ENCODE measurements around the gene CASTOR2.
"Not testable (repeated sequence)": the region's sequence is repeated elsewhere in the genome, so short reads cannot be mapped to it uniquely, and the experiment has no call there.

Gene CASTOR2

DNA sequence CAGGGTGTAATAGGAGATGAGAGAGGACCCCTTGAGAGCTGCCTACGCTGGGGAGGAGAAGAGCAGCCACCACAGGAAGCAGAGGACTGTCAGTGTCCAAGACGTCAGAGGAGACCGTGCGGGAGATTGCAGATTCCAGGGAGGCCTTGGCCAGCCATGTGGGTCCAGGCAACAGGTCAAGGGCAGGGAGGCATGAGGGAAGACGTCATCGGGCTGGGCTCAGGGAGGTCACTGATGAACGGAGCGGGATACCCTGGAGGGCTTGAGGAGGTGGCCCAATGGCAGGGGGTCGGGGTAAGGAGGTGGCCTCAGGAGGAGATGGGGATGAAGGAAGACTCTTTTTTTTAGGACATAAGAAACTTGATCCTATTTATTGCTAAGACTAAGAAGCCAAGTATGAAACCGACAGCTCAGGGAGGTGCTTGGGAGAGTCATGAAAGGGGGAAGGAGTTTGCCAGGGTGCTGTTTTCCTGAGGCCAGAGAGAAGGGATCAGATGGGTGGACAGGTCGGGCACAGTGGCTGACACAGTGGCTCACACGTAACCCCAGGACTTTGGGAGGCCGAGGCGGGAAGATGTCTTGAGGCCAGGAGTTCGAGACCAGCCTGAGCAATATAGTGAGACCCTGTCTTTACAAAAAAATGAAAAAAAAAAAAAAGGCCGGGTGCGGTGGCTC is 30.5 kb downstream of the CASTOR2 start:
- DNase-seq (ENCODE audit: low read depth in 2 of 2): not testable (repeated sequence)

DNA sequence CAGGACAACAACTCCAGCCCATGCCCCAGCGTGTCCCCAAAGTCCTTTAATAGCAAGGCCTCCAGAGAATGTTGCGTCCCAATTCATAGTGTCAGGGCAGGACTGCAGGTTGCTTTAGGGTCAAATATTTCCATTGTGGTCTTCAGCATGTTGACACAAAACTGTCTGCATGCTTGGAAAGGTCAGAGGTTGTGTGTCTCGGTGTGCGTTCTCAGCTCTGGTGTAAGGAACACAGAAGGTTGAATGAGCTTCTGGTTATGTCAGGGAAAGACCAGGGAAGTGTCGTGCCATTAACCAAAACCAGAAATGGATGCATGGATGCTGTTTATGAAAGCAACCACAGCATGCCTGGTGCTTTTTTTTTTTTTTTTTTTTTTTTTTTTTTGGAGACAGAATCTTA is 31.9 kb downstream of the CASTOR2 start:
- DNase-seq (ENCODE audit: low read depth in 2 of 2): not testable (repeated sequence)

DNA sequence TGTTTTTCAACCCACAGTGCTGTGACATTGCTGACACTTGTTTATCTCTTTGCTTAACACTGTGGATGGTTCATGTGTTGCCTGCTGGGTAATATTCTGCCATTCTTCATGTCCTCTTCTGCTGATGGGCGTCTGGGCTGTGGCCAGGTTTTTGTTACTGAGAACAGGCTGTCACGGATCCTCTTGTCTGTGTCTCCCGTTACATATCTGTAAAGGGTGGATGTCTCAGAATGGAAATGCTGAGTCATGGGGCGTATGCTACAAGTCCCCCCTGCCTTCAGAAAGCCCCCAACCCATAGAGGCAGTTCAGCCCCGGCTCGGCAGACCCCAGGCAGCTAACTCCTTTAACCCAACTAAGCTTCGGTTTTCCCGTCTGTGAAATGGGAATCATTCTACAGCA is 33.3 kb downstream of the CASTOR2 start:
- DNase-seq (ENCODE audit: low read depth in 2 of 2): not testable (repeated sequence)

DNA sequence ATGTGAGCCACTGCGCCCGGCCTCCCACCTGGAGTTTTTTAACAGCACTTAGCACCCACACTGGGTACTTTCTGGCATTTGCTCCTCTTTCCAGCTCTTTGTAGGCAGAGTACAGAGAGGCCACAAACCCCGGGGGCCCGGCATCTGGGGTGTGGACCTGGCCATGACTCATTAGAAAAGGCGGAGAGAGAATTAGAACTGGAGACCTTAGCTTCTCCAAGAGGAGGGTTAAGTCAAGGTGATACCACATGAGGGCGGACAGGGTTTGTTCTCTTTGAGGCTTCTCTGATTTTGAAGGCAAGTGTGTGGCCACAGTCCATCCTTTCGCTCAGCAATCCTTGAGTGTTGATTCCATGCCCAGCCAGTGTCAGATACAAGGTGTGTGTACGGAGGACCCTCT is 36.9 kb downstream of the CASTOR2 start:
- not testable (repeated sequence) for DNase-seq (ENCODE audit: low read depth in 2 of 2)

DNA sequence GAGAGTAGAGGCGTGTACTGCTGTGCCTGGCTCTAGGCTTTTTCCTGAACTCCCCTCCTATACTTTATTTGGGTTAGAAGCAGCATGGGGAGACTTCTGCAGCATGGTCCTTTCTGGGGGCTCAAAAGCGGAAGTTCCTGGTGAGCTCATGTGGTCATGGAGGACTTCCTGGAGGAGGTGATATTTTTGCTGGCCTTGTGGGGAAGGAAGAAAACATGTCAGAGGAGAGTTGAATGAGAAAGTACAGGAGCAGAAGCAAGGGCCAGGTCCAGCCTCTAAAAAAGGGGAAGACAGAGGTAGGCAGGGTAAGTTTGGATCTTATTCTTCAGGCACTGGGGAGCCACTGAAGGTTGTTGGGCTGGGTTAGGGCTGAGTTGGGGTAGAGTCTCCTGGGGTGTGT is 45.5 kb downstream of the CASTOR2 start:
- DNase-seq (ENCODE audit: low read depth in 2 of 2): no peak

DNA sequence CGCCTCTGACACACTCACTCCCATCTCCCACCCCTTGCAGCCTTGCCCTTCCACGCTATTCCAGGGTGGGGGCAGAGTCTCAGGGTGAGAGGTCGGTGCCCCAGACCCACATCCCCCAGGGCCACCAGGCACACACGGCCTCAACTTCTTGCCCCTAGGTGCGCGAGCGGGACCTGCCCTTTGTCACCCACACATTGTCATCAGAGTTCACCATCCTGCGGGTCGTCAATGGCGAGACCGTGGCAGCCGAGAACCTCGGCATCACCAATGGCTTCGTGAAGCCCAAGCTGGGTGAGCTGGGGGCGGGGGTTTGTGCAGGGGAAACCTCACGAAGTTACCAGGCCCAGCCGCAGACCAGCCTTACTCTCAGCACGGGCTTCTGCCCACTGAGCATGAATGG is 53.3 kb downstream of the CASTOR2 start:
- DNase-seq (ENCODE audit: low read depth in 2 of 2): no peak

DNA sequence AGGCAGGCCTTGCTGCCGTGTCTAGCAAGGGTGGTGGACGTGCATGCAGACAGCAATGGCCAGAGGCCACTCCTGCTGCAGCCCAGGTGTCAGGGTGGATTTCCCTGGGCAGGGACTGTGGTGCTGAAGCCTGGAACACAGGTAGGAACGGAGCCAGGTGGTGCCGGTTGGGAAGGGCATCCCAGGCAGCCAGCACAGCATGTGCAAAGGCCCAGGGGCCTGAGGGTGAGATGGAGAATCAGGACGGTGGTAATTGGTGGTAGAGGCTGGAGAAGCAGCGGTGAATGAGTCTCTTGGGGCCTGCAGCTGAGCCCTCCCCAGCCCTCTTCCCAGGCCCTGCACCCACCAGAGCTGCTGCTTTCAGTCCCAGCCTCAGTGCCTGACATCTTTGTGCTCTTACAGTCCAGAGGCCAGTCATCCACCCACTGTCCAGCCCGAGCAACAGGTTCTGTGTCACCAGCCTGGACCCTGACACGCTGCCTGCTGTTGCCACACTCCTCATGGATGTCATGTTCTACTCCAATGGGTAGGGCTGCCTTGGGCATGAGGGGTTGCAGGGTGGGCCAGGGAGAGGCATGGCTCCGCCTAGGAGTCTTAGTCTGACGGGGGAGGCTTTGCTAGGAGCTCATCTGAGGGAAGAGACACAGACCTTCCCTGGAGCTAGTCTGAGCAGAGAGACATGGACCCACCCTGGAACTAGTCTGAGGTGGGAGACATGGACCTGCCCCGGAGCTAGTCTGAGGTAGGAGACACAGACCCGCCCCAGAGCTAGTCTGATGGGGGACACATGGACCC is 54.3 kb downstream of the CASTOR2 start:
- no peak for DNase-seq (ENCODE audit: low read depth in 2 of 2)

DNA sequence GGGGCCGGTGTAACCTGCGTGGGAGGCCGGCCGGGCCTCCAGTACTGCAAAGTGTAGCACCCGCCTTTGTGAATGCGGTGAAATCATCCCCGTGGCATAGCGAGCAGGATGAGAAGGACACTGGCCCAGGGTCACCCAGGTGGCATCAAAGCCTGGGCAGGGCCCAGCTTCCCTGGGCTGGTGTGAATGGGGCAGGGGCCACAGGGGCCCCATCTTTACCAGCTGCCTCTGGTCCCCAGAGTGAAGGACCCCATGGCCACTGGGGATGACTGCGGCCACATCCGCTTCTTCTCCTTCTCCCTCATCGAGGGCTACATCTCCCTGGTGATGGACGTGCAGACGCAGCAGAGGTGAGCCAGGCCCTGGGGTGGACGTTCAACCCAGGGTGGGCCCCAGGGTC is 55.3 kb downstream of the CASTOR2 start:
- no peak for DNase-seq (ENCODE audit: low read depth in 2 of 2)

DNA sequence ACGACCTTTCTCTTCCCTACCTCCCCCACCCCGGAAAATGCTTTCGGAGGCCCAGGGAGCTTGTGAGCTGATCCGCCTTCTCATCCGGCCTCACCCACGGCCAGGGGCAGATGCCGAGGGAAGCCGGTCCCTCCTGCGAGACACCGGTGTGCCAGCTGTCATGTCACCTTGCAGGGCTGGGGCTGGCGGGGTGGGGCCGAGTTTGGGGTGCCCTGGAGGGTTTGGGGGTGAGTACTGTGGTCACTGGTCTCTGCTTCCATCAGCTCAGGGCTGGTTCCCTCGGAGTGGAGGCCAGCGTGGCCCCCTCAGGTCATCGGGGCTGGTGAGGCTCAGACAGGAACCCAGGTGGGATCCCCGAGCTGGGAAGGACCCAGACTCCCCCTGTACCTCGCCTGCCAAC is 60.4 kb downstream of the CASTOR2 start:
- no peak for DNase-seq (ENCODE audit: low read depth in 2 of 2)

DNA sequence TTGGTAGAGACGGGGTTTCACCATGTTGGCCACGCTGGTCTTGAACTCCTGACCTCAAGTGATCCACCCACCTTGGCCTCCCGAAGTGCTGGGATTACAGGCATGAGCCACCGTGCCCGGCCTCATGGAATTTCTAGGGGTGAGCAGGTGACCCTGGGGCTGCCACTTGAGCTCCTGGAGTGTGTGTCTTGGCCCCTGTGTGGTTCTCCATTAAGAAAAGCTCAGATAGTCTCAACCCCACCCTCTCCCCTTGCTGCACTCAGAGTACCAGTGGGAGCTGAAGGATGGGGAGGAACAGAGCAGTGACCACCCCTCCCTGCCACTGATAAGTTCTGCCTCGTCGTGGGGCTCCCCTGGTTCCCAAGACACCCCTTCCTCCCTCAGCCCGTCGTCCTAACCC is 63.8 kb downstream of the CASTOR2 start:
- no peak for DNase-seq (ENCODE audit: low read depth in 2 of 2)

DNA sequence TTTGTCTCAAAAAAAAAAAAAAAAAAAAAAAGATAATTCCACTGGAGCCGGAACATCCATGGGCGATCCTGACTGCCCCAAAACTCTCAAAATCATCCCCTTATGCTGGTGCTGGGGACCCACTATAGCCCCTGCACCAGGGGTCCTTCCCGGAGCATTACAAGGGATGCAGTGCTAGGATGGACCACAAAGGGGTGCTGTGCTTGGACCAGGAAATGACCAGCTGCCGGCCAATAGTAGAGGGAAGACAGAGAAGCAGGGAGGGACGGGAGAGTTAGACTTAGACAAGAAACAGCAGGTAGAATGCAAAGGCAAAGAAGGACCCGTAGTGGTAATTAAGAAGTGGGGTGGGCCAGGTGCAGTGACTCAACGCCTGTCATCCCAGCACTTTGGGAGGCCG is 68.6 kb downstream of the CASTOR2 start:
- no peak for DNase-seq (ENCODE audit: low read depth in 2 of 2)

DNA sequence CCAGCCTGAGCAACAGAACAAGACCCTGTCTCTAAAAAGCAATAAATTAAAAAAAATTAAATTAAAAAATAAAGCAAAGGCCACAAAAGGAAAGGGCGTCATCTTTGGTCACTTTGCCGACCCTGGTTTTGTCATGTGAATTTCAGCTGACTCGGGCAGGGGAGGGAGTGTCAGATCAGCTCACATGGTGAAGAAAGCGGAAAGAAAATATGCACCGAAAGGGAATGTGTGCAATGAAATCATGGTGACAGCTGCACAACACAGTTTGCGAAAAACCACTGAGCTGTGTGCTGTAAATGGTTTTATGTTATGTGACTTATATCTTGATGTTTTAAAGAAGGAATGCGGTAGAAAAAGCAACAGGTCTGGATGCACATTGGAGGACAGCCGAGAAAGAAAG is 69.3 kb downstream of the CASTOR2 start:
- no peak for DNase-seq (ENCODE audit: low read depth in 2 of 2)

DNA sequence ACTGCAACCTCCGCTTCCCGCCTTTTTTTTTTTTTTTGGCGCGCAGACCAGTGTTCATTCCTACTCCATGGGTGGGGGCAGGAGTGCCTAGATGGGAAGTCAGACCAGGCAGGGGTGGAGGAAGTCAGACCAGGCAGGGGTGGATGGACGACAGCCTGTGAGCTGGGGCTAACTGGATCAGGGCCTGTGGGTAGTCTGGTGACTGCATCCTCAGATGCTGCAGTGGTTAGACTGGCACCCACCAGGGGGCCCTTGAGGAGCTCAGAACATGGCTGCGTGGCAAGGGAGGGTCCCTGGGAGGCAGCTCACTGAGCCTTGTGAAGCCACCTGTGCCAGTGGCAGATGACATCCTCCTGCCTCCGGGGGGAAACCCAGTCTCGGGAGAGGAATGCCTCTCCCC is 74.0 kb downstream of the CASTOR2 start:
- no peak for DNase-seq (ENCODE audit: low read depth in 2 of 2)

DNA sequence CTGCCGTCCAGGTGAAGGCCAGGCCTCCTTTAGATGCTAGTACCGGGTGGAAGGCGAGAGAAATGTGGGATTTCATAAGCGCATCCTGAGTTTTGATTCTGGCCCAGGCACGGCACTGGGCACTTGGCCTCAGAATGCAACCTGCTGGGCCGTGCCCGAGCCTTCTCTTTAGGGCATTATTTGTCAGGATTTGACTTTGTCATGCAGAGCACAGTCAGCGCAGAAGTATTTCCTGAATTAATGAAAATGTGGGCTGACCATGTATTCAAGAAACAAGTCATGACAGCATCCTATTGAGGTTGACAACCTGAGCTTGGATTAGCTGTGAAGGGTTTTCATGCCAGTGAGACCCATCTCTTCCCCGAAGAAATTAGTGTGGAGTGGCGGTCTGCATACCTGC is 74.7 kb downstream of the CASTOR2 start:
- DNase-seq (ENCODE audit: low read depth in 2 of 2): no peak

DNA sequence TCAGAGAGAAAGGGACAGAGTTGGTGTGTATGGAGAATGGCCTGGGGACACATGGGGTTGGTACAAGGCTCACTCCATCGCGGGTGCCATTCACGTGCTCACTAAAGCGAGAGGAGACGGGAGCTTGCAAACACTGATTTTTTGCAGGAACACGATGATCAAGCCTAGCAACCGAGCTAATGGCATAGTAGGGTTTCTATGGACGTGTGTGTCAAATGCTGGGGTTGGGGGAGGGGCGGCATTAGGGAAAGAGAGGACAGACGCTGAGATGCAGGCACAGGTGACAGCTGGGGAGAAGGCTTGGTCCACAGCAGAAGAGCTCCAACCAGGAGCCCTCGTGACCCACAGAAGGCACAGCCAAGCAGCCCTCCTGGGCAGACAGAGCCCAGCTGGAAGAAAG is 75.2 kb downstream of the CASTOR2 start:
- no peak for DNase-seq (ENCODE audit: low read depth in 2 of 2)

DNA sequence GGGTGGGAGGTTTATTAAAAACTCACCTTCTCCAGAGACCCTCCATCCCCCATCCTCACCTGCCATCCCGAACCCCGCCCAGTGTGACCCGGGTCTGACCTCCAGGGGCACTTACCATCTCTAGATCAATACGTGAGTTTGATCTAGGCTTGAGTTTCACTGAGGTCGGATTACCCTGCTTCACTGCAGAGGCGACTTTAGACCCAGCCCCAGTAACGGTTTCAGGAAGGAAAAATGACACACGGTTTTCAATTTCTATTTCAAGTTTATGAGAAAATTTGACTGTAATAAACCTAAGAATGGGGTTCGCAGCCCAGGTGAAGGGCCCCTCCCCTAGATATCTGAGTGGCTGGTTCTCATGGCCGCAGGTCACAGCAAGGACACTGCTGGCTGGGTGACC is 76.0 kb downstream of the CASTOR2 start:
- no peak for DNase-seq (ENCODE audit: low read depth in 2 of 2)

DNA sequence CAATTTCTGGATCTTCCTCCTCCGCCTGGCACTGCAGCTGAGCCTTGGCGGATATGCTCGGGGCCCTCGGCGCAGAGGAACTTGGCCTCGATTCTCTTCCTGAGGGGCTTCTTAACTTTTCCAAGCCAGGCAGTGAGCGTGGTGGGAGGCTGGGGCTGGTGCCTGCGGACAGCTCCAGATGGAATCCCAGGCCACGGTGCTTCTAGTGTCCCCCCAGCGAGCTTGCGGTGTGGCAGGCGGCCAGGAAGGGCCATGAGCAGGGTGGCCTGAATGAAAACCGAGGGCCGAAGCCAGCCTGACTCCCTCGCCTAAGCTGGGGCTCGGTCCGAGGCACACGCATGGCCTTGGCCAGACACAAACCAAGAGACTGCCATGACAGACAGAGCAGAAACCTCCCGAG is 77.8 kb downstream of the CASTOR2 start:
- DNase-seq (ENCODE audit: low read depth in 2 of 2): no peak

DNA sequence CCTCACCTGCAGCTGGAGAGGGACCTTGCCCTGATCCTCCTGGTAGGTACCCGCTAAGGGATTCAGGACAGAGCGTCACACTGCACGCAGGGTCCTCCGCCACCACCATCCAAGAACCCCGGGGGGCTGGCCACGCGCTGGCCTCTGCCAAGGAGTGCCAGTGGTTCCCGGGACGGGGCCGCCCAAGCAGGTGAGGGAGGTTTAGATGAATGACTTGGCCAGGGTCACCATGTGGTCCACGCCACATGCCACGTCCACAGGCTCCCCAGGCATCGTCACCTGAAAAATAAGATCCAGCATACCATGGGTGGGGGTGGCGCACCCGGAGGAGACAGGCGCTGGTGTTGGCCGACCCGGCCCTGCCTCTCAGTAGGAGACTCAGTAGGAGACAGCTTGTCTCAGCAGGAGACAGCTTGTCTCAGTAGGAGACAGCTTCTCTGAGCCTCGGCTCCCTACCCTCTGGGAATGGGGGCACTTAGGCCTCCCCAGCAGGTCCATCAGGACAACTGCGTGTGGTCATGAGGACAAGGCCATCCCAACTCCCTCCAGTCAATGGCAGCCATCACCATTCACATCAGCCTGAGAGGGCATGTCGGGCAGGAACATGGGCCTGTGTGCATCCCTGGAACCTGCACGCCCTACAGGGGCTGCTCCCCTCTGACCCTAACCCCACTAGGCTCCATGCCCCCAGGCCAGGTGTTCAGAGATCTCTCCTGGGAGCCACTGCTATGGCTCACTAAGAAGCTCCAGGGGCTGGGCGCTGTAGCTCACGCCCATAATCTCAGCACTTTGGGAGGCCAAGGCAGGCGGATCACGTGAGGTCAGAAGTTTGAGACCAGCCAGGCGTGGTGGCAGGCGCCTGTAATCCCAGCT is 78.6 kb downstream of the CASTOR2 start:
- DNase-seq (ENCODE audit: low read depth in 2 of 2): no peak

DNA sequence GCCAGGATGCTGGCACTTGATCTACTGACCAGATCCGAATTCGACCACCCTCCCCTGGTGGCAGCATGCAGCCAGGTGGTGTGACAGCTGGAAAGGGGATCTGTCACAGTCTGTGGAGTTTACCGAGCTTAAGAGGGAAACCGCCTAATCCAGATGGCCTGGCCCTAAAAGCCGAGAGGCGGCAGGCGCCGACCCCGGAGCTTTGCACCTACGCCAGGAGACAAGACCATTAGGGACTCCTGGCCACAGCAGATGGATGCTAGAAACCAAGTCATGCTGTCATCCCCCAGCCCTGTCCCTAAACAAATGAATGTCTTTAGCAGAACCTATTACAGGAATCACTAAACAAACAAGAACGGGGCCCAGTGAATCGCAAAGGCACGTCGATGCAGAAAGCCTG is 81.4 kb downstream of the CASTOR2 start:
- DNase-seq (ENCODE audit: low read depth in 2 of 2): no peak

DNA sequence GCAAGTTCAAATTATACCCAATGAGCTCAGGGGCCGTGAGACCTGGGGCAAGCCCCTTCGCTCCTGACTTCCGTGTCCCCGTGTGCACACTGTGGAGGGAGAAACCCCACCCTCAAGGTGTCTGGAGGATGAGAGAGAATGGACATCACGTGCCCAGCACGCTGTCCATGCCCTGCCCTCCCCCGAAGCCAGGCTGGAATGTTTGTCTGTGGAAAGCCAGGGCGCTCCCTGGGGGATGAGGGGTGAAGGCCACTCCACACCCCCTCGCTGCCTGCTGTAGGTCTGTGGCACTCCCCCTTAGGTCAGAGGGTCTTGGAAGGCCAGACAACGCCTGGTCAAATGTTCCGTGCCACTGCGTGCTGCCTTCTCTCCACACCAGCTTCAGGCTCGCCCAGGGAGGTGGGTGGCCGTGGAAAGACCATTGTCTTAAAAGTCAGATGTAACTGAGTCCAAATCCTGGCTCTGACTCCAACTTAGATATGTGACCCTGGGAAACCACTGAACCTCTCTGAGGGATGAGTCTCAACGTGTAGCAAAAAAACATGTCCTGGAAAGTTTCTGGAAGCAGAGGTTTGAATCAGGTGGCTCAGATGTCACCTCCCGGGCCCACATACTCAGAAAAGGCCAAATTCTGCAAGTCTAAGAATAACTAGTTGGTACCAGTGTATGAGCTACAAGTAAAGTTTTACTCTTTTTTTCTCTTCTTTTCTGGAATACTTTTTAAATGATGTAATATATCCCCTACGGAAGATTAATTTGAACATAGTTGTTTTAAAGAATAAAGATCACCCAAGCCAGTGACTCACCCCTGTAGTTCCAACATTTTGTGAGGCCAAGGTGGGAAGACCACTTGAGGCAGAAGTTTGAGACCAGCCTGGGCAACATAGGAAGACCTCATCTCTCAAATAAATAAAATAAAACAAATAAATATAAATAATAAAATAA is 84.2 kb downstream of the CASTOR2 start:
- no peak for DNase-seq (ENCODE audit: low read depth in 2 of 2)

DNA sequence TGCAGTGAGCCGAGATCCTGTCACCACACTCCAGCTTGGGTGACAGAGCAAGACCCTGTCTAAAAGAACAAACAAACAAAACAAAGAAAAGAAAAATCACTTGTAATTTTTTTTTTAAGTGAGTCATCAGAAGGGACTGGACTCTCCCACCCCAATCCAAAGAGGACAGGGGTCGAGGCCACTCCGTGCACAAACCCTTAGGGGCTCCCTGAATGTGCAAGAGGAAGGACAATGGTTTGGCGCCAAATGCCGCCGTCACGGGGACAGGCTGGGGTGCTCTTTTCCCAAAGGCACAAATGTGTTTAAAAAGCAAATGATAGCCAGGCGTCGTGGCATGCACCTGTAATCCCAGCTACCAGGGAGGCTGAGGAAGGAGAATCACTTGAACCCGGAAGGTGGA is 85.3 kb downstream of the CASTOR2 start:
- no peak for DNase-seq (ENCODE audit: low read depth in 2 of 2)

All from activated CD8-positive, alpha-beta memory T cell treated with anti-CD3 and anti-CD28 coated beads for 4 hours (primary cell).